Astrocyte (in vitro differentiated cells and primary cell): ENCODE measurements around the gene PLK3.

Experiments used
- CTCF ChIP-seq: IDR thresholded peaks from 2 replicates; pipeline ENCODE4 v1.5.1; 2011; ENCODE audit warnings: low read depth, mild to moderate bottlenecking, inconsistent platforms, low read length, moderate library complexity; ENCODE audit not compliant: insufficient read depth
- EZH2 ChIP-seq: IDR thresholded peaks from 2 replicates; pipeline ENCODE4 v1.6.1; 2012; ENCODE audit warnings: mild to moderate bottlenecking, low read length, inconsistent platforms; ENCODE audit not compliant: insufficient read depth

DNA sequence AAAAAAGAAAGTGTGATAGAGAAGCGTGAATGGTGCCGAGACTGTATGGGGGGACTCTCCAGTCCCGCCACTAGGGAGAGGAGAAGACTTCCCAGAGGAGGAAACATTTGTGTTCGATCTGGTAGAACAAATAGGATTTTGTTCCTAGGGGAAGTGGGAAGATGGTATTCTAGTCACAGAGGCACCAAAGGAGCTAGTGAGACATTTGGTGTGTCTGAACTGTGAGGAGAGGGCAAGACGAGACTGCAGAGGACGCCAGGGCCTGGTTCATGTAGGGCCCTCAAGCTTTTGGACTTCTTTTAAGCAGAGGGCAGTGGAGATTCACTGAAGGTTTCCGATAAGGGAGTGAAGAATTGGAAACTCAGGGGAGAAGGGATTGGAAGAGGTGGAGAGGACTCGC lies 11.1 kb downstream of the PLK3 start:
- TF ChIP-seq CTCF = no peak
- TF ChIP-seq EZH2 = no peak
